MM.1S (cell line): ENCODE measurements around the gene DENND5B.

Source experiments
- DNase-seq: peaks from one replicate; pipeline ENCODE4 v3.0.0-alpha.2; 2015
- H2AFZ ChIP-seq: fragments of 300-600 bp; sonication (generic); 2 replicates; pipeline ENCODE4 v1.6.0; 2016; ENCODE audit warnings: antibody characterized with exemption, low read length
- H3F3A ChIP-seq: fragments of 300-600 bp; sonication (generic); 2 replicates; pipeline ENCODE4 v1.6.1; 2016; ENCODE audit warnings: mild to moderate bottlenecking, antibody characterized with exemption, low read length, moderate library complexity, mixed read lengths; ENCODE audit not compliant: insufficient read depth
- H3K27ac ChIP-seq: fragments of 300-600 bp; sonication (generic); 2 replicates; pipeline ENCODE4 v1.5.1; 2016; ENCODE audit warnings: mild to moderate bottlenecking, low read length
- H3K27me3 ChIP-seq: fragments of 300-600 bp; sonication (generic); replicated peaks from 2 replicates; pipeline ENCODE4 v1.6.0; 2016; ENCODE audit warnings: low read length; ENCODE audit not compliant: insufficient read depth
- H3K36me3 ChIP-seq: fragments of 300-600 bp; sonication (generic); replicated peaks from 2 replicates; pipeline ENCODE4 v1.6.1; 2016; ENCODE audit warnings: mild to moderate bottlenecking, low read length, mixed read lengths; ENCODE audit not compliant: insufficient read depth
- H3K4me1 ChIP-seq: fragments of 300-600 bp; sonication (generic); 2 replicates; pipeline ENCODE4 v1.6.1; 2016; ENCODE audit warnings: low read length, mixed read lengths
- H3K4me2 ChIP-seq: fragments of 300-600 bp; sonication (generic); 2 replicates; pipeline ENCODE4 v1.6.0; 2016; ENCODE audit warnings: low read depth, low read length
- H3K4me3 ChIP-seq: fragments of 300-600 bp; sonication (generic); 2 replicates; pipeline ENCODE4 v1.5.1; 2016; ENCODE audit warnings: low read length, mixed read lengths
- H3K79me2 ChIP-seq: fragments of 300-600 bp; sonication (generic); 2 replicates; pipeline ENCODE4 v1.6.1; 2016; ENCODE audit warnings: mixed run types, low read length, mixed read lengths
- H3K9ac ChIP-seq: fragments of 300-600 bp; sonication (generic); 2 replicates; pipeline ENCODE4 v1.6.1; 2016; ENCODE audit warnings: low read length, mixed read lengths
- H3K9me2 ChIP-seq: fragments of 300-600 bp; sonication (generic); replicated peaks from 2 replicates; pipeline ENCODE4 v1.6.1; 2016; ENCODE audit warnings: mild to moderate bottlenecking, low read length, mixed read lengths; ENCODE audit not compliant: insufficient read depth
- H3K9me3 ChIP-seq: fragments of 300-600 bp; sonication (generic); replicated peaks from 2 replicates; pipeline ENCODE4 v1.6.1; 2016; ENCODE audit warnings: mild to moderate bottlenecking, low read length, mixed read lengths; ENCODE audit not compliant: insufficient read depth
- H4K20me1 ChIP-seq: fragments of 300-600 bp; sonication (generic); 2 replicates; pipeline ENCODE4 v1.6.1; 2016; ENCODE audit warnings: mild to moderate bottlenecking, low read length, moderate library complexity, mixed read lengths; ENCODE audit not compliant: insufficient read depth
- CTCF ChIP-seq: fragments of 300-600 bp; sonication (generic); IDR thresholded peaks from 2 replicates; pipeline ENCODE4 v1.5.1; 2016; ENCODE audit warnings: antibody characterized with exemption, low read length, mixed read lengths
- EZH2 ChIP-seq: fragments of 300-600 bp; sonication (generic); optimal IDR thresholded peaks from 2 replicates; pipeline ENCODE3; 2017; ENCODE audit warnings: low read depth, mild to moderate bottlenecking, antibody characterized with exemption, low read length, mixed read lengths
- EZH2phosphoT487 ChIP-seq: fragments of 300-600 bp; sonication (generic); IDR thresholded peaks from 2 replicates; pipeline ENCODE4 v1.6.1; 2018; ENCODE audit warnings: antibody characterized with exemption, low read length

DENND5B gene

GRCh38 chr12:31524791-31525495 is 66.0 kb downstream of the DENND5B start:
- no peak overlapping the region for H3K27ac ChIP-seq
- peak; percentile 58 for DNase-seq

GRCh38 chr12:31523306-31523705 is 67.6 kb downstream of the DENND5B start:
- Histone ChIP-seq H3K4me2 (no peak overlapping the region), H3F3A (no peaks in the 10 kb centered on the region), H3K79me2 (peaks cover 73% of the 10 kb centered on the region), H3K9me2 (no peaks in the 10 kb centered on the region), H3K4me3 (no peak overlapping the region), H3K9ac (no peak overlapping the region), H3K36me3 (no peaks in the 10 kb centered on the region), H3K27me3 (no peaks in the 10 kb centered on the region), H3K27ac (no peak overlapping the region), H3K9me3 (no peaks in the 10 kb centered on the region), H2AFZ (no peak overlapping the region), H4K20me1 (no peaks in the 10 kb centered on the region), H3K4me1 (peaks cover 28% of the 10 kb centered on the region)
- TF ChIP-seq EZH2 (no peak), CTCF (no peak), EZH2phosphoT487 (no peak)
- no peak for DNase-seq

More at GRCh38 chr12:31524791-31525495, 66.0 kb downstream of the DENND5B start:
- no peaks in the 10 kb centered on the region for H3K36me3 ChIP-seq
- H3F3A ChIP-seq = no peaks in the 10 kb centered on the region
- H4K20me1 ChIP-seq = no peaks in the 10 kb centered on the region
- TF ChIP-seq CTCF (no peak), EZH2 (no peak), EZH2phosphoT487 (no peak)
- H3K9me3 ChIP-seq = no peaks in the 10 kb centered on the region
- 0 out of 2 replicates have a peak overlapping the region, but pooled peaks have one; percentile 2 for H3K4me3 ChIP-seq
- H3K9ac ChIP-seq = no peak overlapping the region
- H3K27me3 ChIP-seq = no peaks in the 10 kb centered on the region
- peak overlapping the region; percentile 51 for H3K4me2 ChIP-seq
- peaks cover 22% of the 10 kb centered on the region for H3K4me1 ChIP-seq
- no peaks in the 10 kb centered on the region for H3K9me2 ChIP-seq
- no peak overlapping the region for H2AFZ ChIP-seq
- peaks cover 71% of the 10 kb centered on the region for H3K79me2 ChIP-seq

GRCh38 chr12:31522607-31523006 is 68.3 kb downstream of the DENND5B start:
- Histone ChIP-seq H3K27ac (no peak overlapping the region), H4K20me1 (no peaks in the 10 kb centered on the region), H3K36me3 (no peaks in the 10 kb centered on the region), H3K79me2 (peaks cover 75% of the 10 kb centered on the region), H3K27me3 (no peaks in the 10 kb centered on the region), H3K9me2 (no peaks in the 10 kb centered on the region), H2AFZ (no peak overlapping the region), H3F3A (no peaks in the 10 kb centered on the region), H3K4me1 (peaks cover 28% of the 10 kb centered on the region), H3K4me2 (no peak overlapping the region), H3K9ac (no peak overlapping the region), H3K4me3 (no peak overlapping the region), H3K9me3 (no peaks in the 10 kb centered on the region)
- no peak for DNase-seq
- TF ChIP-seq CTCF = no peak
- no peak for TF ChIP-seq EZH2
- TF ChIP-seq EZH2phosphoT487 = no peak
